ENCODE data around the gene CASK. TPM values are rescaled to one million over a fixed set of nuclear protein-coding genes. Genes with fewer than 3 reads are reported as not detected.
A peak's percentile ranks its signal among the peaks of the same experiment; 100 is the strongest.

The CASK gene
- total RNA-seq, 1 experiment from 2014 or later: 28.6 TPM

- DNase-seq (ENCODE audit: low spot score): no peak
Observed at GRCh38 chrX:41837270-41837944, 85.9 kb downstream of the CASK start.

GRCh38 chrX:41828826-41829225, 94.5 kb downstream of the CASK start:
- DNase-seq (ENCODE audit: low spot score): no peak

GRCh38 chrX:41827886-41828285, 95.5 kb downstream of the CASK start:
- DNase-seq (ENCODE audit: low spot score): peak; percentile 71

- no peak for DNase-seq (ENCODE audit: low spot score)
Observed at GRCh38 chrX:41825796-41826195, 97.6 kb downstream of the CASK start.

- peak; percentile 63 for DNase-seq (ENCODE audit: low spot score)
Observed at GRCh38 chrX:41824551-41824950, 98.8 kb downstream of the CASK start.

- no peak for DNase-seq (ENCODE audit: low spot score)
Observed at GRCh38 chrX:41823402-41823801, 100.0 kb downstream of the CASK start.

GRCh38 chrX:41822892-41823291, 100.5 kb downstream of the CASK start:
- DNase-seq (ENCODE audit: low spot score): peak; percentile 23

- DNase-seq (ENCODE audit: low spot score): no peak
Observed at GRCh38 chrX:41808047-41808446, 115.3 kb downstream of the CASK start.

- DNase-seq (ENCODE audit: low spot score): no peak
Observed at GRCh38 chrX:41802958-41803357, 120.4 kb downstream of the CASK start.

- DNase-seq (ENCODE audit: low spot score): no peak
Observed at GRCh38 chrX:41799661-41800060, 123.7 kb downstream of the CASK start.

GRCh38 chrX:41796577-41796976, 126.8 kb downstream of the CASK start:
- no peak for DNase-seq (ENCODE audit: low spot score)

- no peak for DNase-seq (ENCODE audit: low spot score)
Observed at GRCh38 chrX:41796046-41796445, 127.3 kb downstream of the CASK start.

GRCh38 chrX:41789374-41789773, 134.0 kb downstream of the CASK start:
- DNase-seq (ENCODE audit: low spot score): no peak

- DNase-seq (ENCODE audit: low spot score): no peak
Observed at GRCh38 chrX:41785685-41786084, 137.7 kb downstream of the CASK start.

GRCh38 chrX:41781500-41781899, 141.9 kb downstream of the CASK start:
- DNase-seq (ENCODE audit: low spot score): peak; percentile 19

- no peak for DNase-seq (ENCODE audit: low spot score)
Observed at GRCh38 chrX:41779941-41780340, 143.4 kb downstream of the CASK start.

- peak; percentile 81 for DNase-seq (ENCODE audit: low spot score)
Observed at GRCh38 chrX:41779030-41779564, 144.3 kb downstream of the CASK start.

- DNase-seq (ENCODE audit: low spot score): no peak
Observed at GRCh38 chrX:41761702-41762101, 161.7 kb downstream of the CASK start.

GRCh38 chrX:41761169-41761568, 162.2 kb downstream of the CASK start:
- no peak for DNase-seq (ENCODE audit: low spot score)

GRCh38 chrX:41759817-41760216, 163.5 kb downstream of the CASK start:
- DNase-seq (ENCODE audit: low spot score): no peak

- DNase-seq (ENCODE audit: low spot score): no peak
Observed at GRCh38 chrX:41758401-41758800, 165.0 kb downstream of the CASK start.

GRCh38 chrX:41750716-41751115, 172.6 kb downstream of the CASK start:
- DNase-seq (ENCODE audit: low spot score): no peak

- DNase-seq (ENCODE audit: low spot score): no peak
Observed at GRCh38 chrX:41739871-41740270, 183.5 kb downstream of the CASK start.

- no peak for DNase-seq (ENCODE audit: low spot score)
Observed at GRCh38 chrX:41737065-41737464, 186.3 kb downstream of the CASK start.
